A549 (cell line): ENCODE measurements around the gene TBX1. TPM values are rescaled to one million over a fixed set of nuclear protein-coding genes. Genes with fewer than 3 reads are reported as not detected.

Source experiments
- CHD2 ChIP-seq: fragments of 150-350 bp; IDR thresholded peaks from 2 replicates; pipeline ENCODE4 v1.6.1; 2014; ENCODE audit warnings: low read length; ENCODE audit not compliant: partially characterized antibody
- EP300 ChIP-seq, 2 experiments: fragments of >200 bp; sonication (Bioruptor Twin); formaldehyde crosslinking; IDR thresholded peaks; 2 replicates in 1 of 2; 3 replicates in 1 of 2; pipeline ENCODE4 v1.6.1; 2016 to 2017
- FOXS1 ChIP-seq: fragments of 250-450 bp; sonication (Bioruptor Pico); IDR thresholded peaks from 2 replicates; pipeline ENCODE4 v1.5.0; 2020; ENCODE audit warnings: mild to moderate bottlenecking, moderate library complexity
- HOXA7 ChIP-seq: fragments of 250-450 bp; sonication (Bioruptor Pico); IDR thresholded peaks from 2 replicates; pipeline ENCODE4 v1.5.0; 2020; ENCODE audit warnings: mild to moderate bottlenecking, moderate library complexity
- MAX ChIP-seq: IDR thresholded peaks from 2 replicates; pipeline ENCODE4 v1.6.1; 2012
- MYC ChIP-seq: IDR thresholded peaks from 2 replicates; pipeline ENCODE4 v1.6.1; 2012; ENCODE audit warnings: mild to moderate bottlenecking, inconsistent platforms, low read length, improper control_type of control experiment, borderline replicate concordance
- NPAS2 ChIP-seq: fragments of 250-450 bp; sonication (Bioruptor Pico); IDR thresholded peaks from 2 replicates; pipeline ENCODE4 v1.8.0; 2022; ENCODE audit warnings: mild to moderate bottlenecking, moderate library complexity, borderline replicate concordance
- RAD21 ChIP-seq, 2 experiments: fragments of >200 bp in 1 of 2; sonication (Bioruptor Twin) in 1 of 2; formaldehyde crosslinking in 1 of 2; IDR thresholded peaks in 1 of 2; conservative IDR thresholded peaks in 1 of 2; 2 replicates in 1 of 2; 3 replicates in 1 of 2; pipeline ENCODE4 v1.6.1; 2012 to 2018; ENCODE audit warnings: inconsistent platforms in 1 of 2
- REST ChIP-seq: fragments of 200-600 bp; sonication (generic); IDR thresholded peaks from 2 replicates; pipeline ENCODE4 v1.6.1; 2016; ENCODE audit warnings: antibody characterized with exemption, mild to moderate bottlenecking, moderate library complexity
- RFX5 ChIP-seq: fragments of 450-650 bp; IDR thresholded peaks from 2 replicates; pipeline ENCODE4 v1.7.1; 2014; ENCODE audit warnings: antibody characterized with exemption, mild to moderate bottlenecking, moderate library complexity
- TFCP2L1 ChIP-seq: fragments of 250-450 bp; sonication (Bioruptor Pico); IDR thresholded peaks from 2 replicates; pipeline ENCODE4 v1.5.0; 2021; ENCODE audit warnings: mild to moderate bottlenecking
- polyA plus RNA-seq, 4 experiments: library from polyadenylated mRNA; depleted of rRNA in 3 of 4; stranded (reverse); fragments of >200 nt; fragmentation: RNase III in 1 of 4; extraction: RNeasy Plus Mini Kit Qiagen cat#74134 plus additional on column Dnase treatment in 1 of 4; gene quantifications; 2 replicates in 3 of 4; 3 replicates in 1 of 4; pipeline ENCODE4 v1.2.3, GENCODE V29; 2011 to 2017
- TF ChIP-seq, protein P1 (sequence below): fragments of 150-350 bp; IDR thresholded peaks from 2 replicates; pipeline ENCODE4 v1.6.1; 2014; ENCODE audit warnings: low read depth, mild to moderate bottlenecking, low read length
- TF ChIP-seq, protein P2 (sequence below): fragments of 450-650 bp; IDR thresholded peaks from 2 replicates; pipeline ENCODE4 v1.6.1; 2014; ENCODE audit warnings: antibody characterized with exemption
- TF ChIP-seq, protein P3 (sequence below): IDR thresholded peaks from 2 replicates; pipeline ENCODE4 v1.6.1; 2012
- TF ChIP-seq, protein P4 (sequence below): fragments of 250-450 bp; sonication (Bioruptor Pico); IDR thresholded peaks from 2 replicates; pipeline ENCODE4 v1.5.0; 2021; ENCODE audit warnings: mild to moderate bottlenecking, moderate library complexity, borderline replicate concordance

The TBX1 gene
- polyA plus RNA-seq, 2 of the 4 experiments (the other 2 are of a cell fraction), result 0.30 to 2.8 TPM

DNA sequence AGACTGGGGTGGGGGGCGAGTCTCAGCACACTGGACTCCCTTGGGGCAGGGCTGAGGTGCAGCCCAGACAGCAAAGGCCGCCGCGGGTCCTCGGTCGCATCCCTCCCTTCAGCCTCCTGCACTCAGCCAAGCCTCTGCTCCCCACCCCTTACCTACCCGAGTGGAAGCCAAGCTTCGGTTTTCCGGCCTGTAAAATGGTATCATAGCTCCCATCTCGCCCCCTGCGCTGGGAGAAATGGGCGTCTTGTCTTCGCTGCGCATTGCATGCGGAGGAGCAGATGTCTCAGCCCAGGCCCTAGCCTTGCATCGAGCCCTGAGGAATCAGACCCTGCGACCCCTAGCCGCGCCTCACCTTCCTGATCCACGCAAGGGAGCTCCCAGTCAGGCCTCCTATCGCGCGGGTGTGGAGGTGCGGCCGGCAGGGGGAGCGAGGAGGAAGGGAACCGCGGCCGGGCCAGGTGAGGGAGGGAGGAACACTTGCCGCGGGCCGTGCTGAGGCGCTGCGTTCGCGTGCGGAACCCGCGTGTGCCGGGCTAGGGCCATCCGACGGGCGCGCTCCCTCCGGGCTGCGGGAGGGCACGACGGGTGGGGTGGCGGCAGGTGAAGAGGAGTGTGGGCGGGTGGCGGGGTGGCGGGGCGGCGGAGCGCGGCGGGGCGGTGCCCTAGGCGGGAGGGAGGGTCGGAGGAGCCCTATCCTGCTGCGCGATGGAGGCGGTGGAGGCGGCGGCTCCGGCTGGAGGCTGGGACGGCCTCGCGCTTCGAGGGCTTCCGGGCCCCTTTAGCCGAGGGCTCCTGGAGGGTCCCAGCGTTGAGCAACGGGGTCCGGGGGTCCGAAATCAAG, 4.1 kb upstream of the TBX1 start (continued):
- TF ChIP-seq REST (no peak), CHD2 (no peak), TFCP2L1 (CRISPR knock-in tag) (no peak), RAD21 (conservative IDR thresholded peaks at IDR 0.05 in 1 of 2, IDR thresholded peaks at IDR 0.05 in 1 of 2) (peak; percentile 47 to 58), EP300 (IDR thresholded peaks at IDR 0.05) (no peak), HOXA7 (CRISPR knock-in tag) (no peak), FOXS1 (CRISPR knock-in tag) (no peak), MAX (peak; percentile 39; the same call in 1 of the 2 replicates), RFX5 (no peak), MYC (no peak), NPAS2 (no peak)
- TF ChIP-seq, protein P1, sequence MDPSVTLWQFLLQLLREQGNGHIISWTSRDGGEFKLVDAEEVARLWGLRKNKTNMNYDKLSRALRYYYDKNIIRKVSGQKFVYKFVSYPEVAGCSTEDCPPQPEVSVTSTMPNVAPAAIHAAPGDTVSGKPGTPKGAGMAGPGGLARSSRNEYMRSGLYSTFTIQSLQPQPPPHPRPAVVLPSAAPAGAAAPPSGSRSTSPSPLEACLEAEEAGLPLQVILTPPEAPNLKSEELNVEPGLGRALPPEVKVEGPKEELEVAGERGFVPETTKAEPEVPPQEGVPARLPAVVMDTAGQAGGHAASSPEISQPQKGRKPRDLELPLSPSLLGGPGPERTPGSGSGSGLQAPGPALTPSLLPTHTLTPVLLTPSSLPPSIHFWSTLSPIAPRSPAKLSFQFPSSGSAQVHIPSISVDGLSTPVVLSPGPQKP, result no peak
- TF ChIP-seq, protein P2, sequence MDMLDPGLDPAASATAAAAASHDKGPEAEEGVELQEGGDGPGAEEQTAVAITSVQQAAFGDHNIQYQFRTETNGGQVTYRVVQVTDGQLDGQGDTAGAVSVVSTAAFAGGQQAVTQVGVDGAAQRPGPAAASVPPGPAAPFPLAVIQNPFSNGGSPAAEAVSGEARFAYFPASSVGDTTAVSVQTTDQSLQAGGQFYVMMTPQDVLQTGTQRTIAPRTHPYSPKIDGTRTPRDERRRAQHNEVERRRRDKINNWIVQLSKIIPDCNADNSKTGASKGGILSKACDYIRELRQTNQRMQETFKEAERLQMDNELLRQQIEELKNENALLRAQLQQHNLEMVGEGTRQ, result no peak
- TF ChIP-seq, protein P3, sequence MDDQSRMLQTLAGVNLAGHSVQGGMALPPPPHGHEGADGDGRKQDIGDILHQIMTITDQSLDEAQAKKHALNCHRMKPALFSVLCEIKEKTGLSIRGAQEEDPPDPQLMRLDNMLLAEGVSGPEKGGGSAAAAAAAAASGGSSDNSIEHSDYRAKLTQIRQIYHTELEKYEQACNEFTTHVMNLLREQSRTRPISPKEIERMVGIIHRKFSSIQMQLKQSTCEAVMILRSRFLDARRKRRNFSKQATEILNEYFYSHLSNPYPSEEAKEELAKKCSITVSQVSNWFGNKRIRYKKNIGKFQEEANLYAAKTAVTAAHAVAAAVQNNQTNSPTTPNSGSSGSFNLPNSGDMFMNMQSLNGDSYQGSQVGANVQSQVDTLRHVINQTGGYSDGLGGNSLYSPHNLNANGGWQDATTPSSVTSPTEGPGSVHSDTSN, result no peak
- TF ChIP-seq, protein P4, sequence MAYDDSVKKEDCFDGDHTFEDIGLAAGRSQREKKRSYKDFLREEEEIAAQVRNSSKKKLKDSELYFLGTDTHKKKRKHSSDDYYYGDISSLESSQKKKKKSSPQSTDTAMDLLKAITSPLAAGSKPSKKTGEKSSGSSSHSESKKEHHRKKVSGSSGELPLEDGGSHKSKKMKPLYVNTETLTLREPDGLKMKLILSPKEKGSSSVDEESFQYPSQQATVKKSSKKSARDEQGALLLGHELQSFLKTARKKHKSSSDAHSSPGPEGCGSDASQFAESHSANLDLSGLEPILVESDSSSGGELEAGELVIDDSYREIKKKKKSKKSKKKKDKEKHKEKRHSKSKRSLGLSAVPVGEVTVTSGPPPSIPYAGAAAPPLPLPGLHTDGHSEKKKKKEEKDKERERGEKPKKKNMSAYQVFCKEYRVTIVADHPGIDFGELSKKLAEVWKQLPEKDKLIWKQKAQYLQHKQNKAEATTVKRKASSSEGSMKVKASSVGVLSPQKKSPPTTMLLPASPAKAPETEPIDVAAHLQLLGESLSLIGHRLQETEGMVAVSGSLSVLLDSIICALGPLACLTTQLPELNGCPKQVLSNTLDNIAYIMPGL (CRISPR knock-in tag), result no peak
